GM12878 (cell line): ENCODE measurements around the gene PLOD3. TPM values are rescaled to one million over a fixed set of nuclear protein-coding genes. Genes with fewer than 3 reads are reported as not detected.

ENCODE experiments used
- ASH2L ChIP-seq: fragments of 300-600, 200-600 bp; sonication (generic); IDR thresholded peaks from 2 replicates; pipeline ENCODE4 v1.6.1; 2017; ENCODE audit warnings: low read depth, mild to moderate bottlenecking, borderline replicate concordance
- BACH1 ChIP-seq: fragments of 450-650 bp; IDR thresholded peaks from 2 replicates; pipeline ENCODE4 v1.6.1; 2017; ENCODE audit warnings: mild to moderate bottlenecking, borderline replicate concordance
- BHLHE40 ChIP-seq, 2 experiments: fragments of 450-650 bp in 1 of 2; IDR thresholded peaks; 2 replicates each; pipeline ENCODE4 v1.6.1; 2011 to 2017; ENCODE audit warnings: low read depth in 2 of 2, borderline replicate concordance in 1 of 2, improper control_type of control experiment in 1 of 2, low read length in 1 of 2, mild to moderate bottlenecking in 1 of 2
- CHD4 ChIP-seq: fragments of 200-600 bp; sonication (generic); IDR thresholded peaks from 2 replicates; pipeline ENCODE4 v1.6.1; 2016; ENCODE audit warnings: mild to moderate bottlenecking
- EGR1 ChIP-seq, 2 experiments: IDR thresholded peaks; 1 replicate in 1 of 2; 2 replicates in 1 of 2; pipeline ENCODE4 v1.6.1; 2011 to 2012; ENCODE audit warnings: low read depth in 2 of 2, low read length in 2 of 2, borderline replicate concordance in 1 of 2, mild to moderate bottlenecking in 1 of 2, moderate library complexity in 1 of 2
- EP300 ChIP-seq, 2 experiments: fragments of 150-350 bp in 1 of 2; IDR thresholded peaks; 2 replicates each; pipeline ENCODE4 v1.6.1; 2011 to 2012; ENCODE audit warnings: low read depth in 2 of 2, low read length in 2 of 2, borderline replicate concordance in 1 of 2, improper control_type of control experiment in 1 of 2, inconsistent platforms in 1 of 2; ENCODE audit not compliant: control insufficient read depth in 1 of 2
- EZH2 ChIP-seq: IDR thresholded peaks from 2 replicates; pipeline ENCODE4 v1.6.1; 2012; ENCODE audit warnings: low read depth, mild to moderate bottlenecking, control low read depth, inconsistent platforms, low read length, borderline replicate concordance; ENCODE audit not compliant: control insufficient read depth
- FOS ChIP-seq: IDR thresholded peaks from 3 replicates; pipeline ENCODE4 v1.6.1; 2011; ENCODE audit warnings: borderline replicate concordance; ENCODE audit not compliant: insufficient read length; ENCODE audit errors: extremely low read depth
- KAT2A ChIP-seq: conservative IDR thresholded peaks from 2 replicates; pipeline ENCODE4 v1.6.1; 2011; ENCODE audit warnings: low read depth, low read length; ENCODE audit not compliant: control insufficient read depth
- KDM1A ChIP-seq: fragments of 200-600 bp; sonication (generic); IDR thresholded peaks from 2 replicates; pipeline ENCODE4 v1.6.1; 2016; ENCODE audit warnings: borderline replicate concordance
- MTA2 ChIP-seq: fragments of 450-650 bp; IDR thresholded peaks from 2 replicates; pipeline ENCODE4 v1.6.1; 2016; ENCODE audit warnings: low read depth, mild to moderate bottlenecking, moderate library complexity
- NR2C2 ChIP-seq: IDR thresholded peaks from 2 replicates; pipeline ENCODE4 v1.6.1; 2011; ENCODE audit warnings: borderline replicate concordance, low read depth; ENCODE audit not compliant: control insufficient read depth, insufficient read length
- NRF1 ChIP-seq: conservative IDR thresholded peaks from 2 replicates; pipeline ENCODE4 v1.6.1; 2011; ENCODE audit warnings: mild to moderate bottlenecking, low read depth, low read length, improper control_type of control experiment
- PAX5 ChIP-seq: IDR thresholded peaks from 2 replicates; pipeline ENCODE4 v1.6.1; 2011; ENCODE audit warnings: low read depth, low read length, borderline replicate concordance
- PAX8 ChIP-seq: fragments of 450-650 bp; IDR thresholded peaks from 2 replicates; pipeline ENCODE4 v1.6.1; 2017; ENCODE audit warnings: mild to moderate bottlenecking, moderate library complexity
- SMC3 ChIP-seq: IDR thresholded peaks from 2 replicates; pipeline ENCODE4 v1.6.1; 2011; ENCODE audit warnings: low read length, improper control_type of control experiment, borderline replicate concordance
- TAF1 ChIP-seq: IDR thresholded peaks from 2 replicates; pipeline ENCODE4 v1.6.1; 2011; ENCODE audit warnings: mild to moderate bottlenecking, low read depth, low read length, borderline replicate concordance
- TCF7 ChIP-seq: IDR thresholded peaks from 2 replicates; pipeline ENCODE4 v1.6.1; 2014; ENCODE audit warnings: antibody characterized with exemption, borderline replicate concordance
- YBX1 ChIP-seq: fragments of 450-650 bp; IDR thresholded peaks from 2 replicates; pipeline ENCODE4 v1.6.1; 2016; ENCODE audit warnings: antibody characterized with exemption
- YY1 ChIP-seq: IDR thresholded peaks from 2 replicates; pipeline ENCODE4 v1.6.1; 2011; ENCODE audit warnings: low read depth, mild to moderate bottlenecking, low read length
- ZZZ3 ChIP-seq: IDR thresholded peaks from 2 replicates; pipeline ENCODE4 v1.6.1; 2011; ENCODE audit warnings: low read depth; ENCODE audit not compliant: control insufficient read depth, insufficient read length
- polyA plus RNA-seq, 11 experiments: library from polyadenylated mRNA; depleted of rRNA in 4 of 11; unstranded in 6 of 11; stranded (reverse) in 5 of 11; fragments of >200 nt; fragmentation: Nextera tagmentation in 4 of 11; fragmentation: Illumina TruSeq in 1 of 11; extraction: Ambion mirVana in 4 of 11; extraction: Trizol in 1 of 11; gene quantifications; 1 replicate in 1 of 11; 2 replicates in 10 of 11; pipeline versions ENCODE4 v1.2.1 to v1.2.3, GENCODE V29; 2011 to 2016; ENCODE audit warnings: inconsistent platforms in 2 of 11, missing spikeins in 2 of 11, low read depth in 1 of 11
- total RNA-seq, 4 experiments: library from RNA; depleted of rRNA in 3 of 4; stranded (reverse); fragments of >200 nt in 3 of 4; fragmentation: Illumina TruSeq in 1 of 4; extraction: Trizol in 1 of 4; gene quantifications; 2 replicates each; pipeline versions ENCODE4 v1.2.1 to v1.2.3, GENCODE V29; 2013 to 2021
- TF ChIP-seq, protein P1 (sequence below): IDR thresholded peaks from 2 replicates; pipeline ENCODE4 v1.6.1; 2012; ENCODE audit warnings: low read length, inconsistent platforms
- TF ChIP-seq, protein P2 (sequence below): fragments of 450-650 bp; conservative IDR thresholded peaks from 2 replicates; pipeline ENCODE4 v1.6.1; 2017; ENCODE audit warnings: mild to moderate bottlenecking, moderate library complexity
- TF ChIP-seq, protein P3 (sequence below): fragments of 150-350 bp; IDR thresholded peaks from 2 replicates; pipeline ENCODE4 v1.6.1; 2016; ENCODE audit warnings: low read depth, low read length

The PLOD3 gene
- total and polyA plus RNA-seq, 10 of the 15 experiments (the other 5 are each of a cell fraction or from before 2014, with no cell fraction given): 0.53 to 27.8 (median 15.1) TPM

DNA sequence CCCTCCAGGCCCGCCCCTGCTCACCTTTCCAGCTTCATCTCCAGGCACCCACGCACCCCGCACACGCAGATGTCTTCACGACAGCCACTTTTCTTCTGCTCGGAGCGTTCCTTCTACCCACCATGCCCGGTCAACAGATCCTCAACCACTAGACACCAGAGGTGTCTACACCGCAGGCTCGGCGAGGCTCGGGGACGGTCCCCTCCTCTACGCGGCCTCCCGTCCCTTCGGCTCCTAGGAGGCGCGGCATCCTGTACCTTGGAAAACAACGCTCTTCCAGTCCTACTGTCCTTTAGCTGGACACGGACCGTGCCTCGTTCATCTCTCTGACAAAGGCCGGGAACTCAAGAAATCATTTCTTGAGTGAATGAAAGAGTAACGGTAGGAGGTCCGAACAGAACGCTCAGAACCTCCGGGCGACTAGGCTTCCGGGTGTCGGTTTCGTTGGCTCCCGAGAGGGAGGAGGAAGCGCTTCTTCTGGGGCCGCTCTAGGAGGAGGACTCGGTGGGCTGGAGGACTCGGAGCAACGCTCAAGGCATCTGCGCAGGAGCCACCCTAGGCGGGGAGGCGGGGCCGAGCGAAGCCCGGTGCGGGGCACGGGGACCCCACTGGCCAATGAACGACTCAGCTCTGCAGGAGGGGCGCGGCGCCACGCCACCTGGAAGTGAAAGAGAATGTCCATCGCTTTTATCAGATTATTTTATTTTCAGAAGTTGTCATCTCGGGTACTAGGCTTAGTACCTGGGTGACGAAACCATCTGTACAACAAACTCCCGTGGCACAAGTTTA is 34.7 kb upstream of the PLOD3 start (continued):
- TF ChIP-seq FOS (no peak), ASH2L (no peak; the same call in 1 of the 2 replicates), CHD4 (no peak), EP300 (IDR thresholded peaks at IDR 0.05; ENCODE audit: borderline replicate concordance in 1 of 2, control insufficient read depth in 1 of 2, low read depth in 2 of 2, low read length in 2 of 2) (no peak), EGR1 (IDR thresholded peaks at IDR 0.05; ENCODE audit: borderline replicate concordance in 1 of 2, low read depth in 2 of 2, low read length in 2 of 2) (peak in 1 of 2 experiments; percentile 73; a peak in 2 of 3 replicates), TCF7 (no peak), PAX8 (no peak), YBX1 (no peak), YY1 (peak; percentile 61), PAX5 (peak; percentile 4; the same call in 1 of the 2 replicates), TAF1 (peak; percentile 84; the same call in 1 of the 2 replicates), BACH1 (no peak), NR2C2 (no peak), KAT2A (no peak), EZH2 (no peak), KDM1A (no peak), MTA2 (no peak), SMC3 (no peak), BHLHE40 (IDR thresholded peaks at IDR 0.05; ENCODE audit: borderline replicate concordance in 1 of 2, low read depth in 2 of 2, low read length in 1 of 2) (peak; percentile 44 to 58; a peak in 2 of 4 replicates), ZZZ3 (no peak), NRF1 (peak; percentile 87)
- TF ChIP-seq, protein P1, sequence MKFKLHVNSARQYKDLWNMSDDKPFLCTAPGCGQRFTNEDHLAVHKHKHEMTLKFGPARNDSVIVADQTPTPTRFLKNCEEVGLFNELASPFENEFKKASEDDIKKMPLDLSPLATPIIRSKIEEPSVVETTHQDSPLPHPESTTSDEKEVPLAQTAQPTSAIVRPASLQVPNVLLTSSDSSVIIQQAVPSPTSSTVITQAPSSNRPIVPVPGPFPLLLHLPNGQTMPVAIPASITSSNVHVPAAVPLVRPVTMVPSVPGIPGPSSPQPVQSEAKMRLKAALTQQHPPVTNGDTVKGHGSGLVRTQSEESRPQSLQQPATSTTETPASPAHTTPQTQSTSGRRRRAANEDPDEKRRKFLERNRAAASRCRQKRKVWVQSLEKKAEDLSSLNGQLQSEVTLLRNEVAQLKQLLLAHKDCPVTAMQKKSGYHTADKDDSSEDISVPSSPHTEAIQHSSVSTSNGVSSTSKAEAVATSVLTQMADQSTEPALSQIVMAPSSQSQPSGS: no peak
- TF ChIP-seq, protein P2, sequence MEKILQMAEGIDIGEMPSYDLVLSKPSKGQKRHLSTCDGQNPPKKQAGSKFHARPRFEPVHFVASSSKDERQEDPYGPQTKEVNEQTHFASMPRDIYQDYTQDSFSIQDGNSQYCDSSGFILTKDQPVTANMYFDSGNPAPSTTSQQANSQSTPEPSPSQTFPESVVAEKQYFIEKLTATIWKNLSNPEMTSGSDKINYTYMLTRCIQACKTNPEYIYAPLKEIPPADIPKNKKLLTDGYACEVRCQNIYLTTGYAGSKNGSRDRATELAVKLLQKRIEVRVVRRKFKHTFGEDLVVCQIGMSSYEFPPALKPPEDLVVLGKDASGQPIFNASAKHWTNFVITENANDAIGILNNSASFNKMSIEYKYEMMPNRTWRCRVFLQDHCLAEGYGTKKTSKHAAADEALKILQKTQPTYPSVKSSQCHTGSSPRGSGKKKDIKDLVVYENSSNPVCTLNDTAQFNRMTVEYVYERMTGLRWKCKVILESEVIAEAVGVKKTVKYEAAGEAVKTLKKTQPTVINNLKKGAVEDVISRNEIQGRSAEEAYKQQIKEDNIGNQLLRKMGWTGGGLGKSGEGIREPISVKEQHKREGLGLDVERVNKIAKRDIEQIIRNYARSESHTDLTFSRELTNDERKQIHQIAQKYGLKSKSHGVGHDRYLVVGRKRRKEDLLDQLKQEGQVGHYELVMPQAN: peak; percentile 83
- TF ChIP-seq, protein P3, sequence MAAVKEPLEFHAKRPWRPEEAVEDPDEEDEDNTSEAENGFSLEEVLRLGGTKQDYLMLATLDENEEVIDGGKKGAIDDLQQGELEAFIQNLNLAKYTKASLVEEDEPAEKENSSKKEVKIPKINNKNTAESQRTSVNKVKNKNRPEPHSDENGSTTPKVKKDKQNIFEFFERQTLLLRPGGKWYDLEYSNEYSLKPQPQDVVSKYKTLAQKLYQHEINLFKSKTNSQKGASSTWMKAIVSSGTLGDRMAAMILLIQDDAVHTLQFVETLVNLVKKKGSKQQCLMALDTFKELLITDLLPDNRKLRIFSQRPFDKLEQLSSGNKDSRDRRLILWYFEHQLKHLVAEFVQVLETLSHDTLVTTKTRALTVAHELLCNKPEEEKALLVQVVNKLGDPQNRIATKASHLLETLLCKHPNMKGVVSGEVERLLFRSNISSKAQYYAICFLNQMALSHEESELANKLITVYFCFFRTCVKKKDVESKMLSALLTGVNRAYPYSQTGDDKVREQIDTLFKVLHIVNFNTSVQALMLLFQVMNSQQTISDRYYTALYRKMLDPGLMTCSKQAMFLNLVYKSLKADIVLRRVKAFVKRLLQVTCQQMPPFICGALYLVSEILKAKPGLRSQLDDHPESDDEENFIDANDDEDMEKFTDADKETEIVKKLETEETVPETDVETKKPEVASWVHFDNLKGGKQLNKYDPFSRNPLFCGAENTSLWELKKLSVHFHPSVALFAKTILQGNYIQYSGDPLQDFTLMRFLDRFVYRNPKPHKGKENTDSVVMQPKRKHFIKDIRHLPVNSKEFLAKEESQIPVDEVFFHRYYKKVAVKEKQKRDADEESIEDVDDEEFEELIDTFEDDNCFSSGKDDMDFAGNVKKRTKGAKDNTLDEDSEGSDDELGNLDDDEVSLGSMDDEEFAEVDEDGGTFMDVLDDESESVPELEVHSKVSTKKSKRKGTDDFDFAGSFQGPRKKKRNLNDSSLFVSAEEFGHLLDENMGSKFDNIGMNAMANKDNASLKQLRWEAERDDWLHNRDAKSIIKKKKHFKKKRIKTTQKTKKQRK: no peak
